ENCODE data around the gene CEP85. TPM values are rescaled to one million over a fixed set of nuclear protein-coding genes. Genes with fewer than 3 reads are reported as not detected.
A peak's percentile ranks its signal among the peaks of the same experiment; 100 is the strongest.
"Not testable (repeated sequence)": the region's sequence is repeated elsewhere in the genome, so short reads cannot be mapped to it uniquely, and the experiment has no call there.

CEP85 gene
- polyA plus RNA-seq, 1 donor: 23.0 TPM

DNA sequence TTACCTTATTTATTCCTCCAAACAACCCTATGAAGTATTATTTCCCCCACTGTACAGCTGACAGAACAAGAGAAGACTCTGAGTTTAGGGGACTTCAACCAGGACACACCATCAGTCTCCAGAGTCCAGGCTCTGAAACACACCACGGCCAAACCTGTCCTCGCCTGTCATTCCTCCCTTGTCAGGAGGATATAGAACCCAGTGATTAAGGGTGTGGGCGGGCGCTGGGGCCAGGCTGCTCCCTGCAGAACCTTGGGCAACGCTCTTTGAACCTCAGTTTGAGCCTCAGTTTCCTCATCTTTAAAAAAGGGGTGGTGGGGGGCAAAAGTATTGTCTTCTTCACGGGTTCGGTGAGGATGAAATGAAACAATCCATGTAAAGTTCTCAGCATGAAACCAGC, 9.4 kb upstream of the CEP85 start:
- DNase-seq: no peak

DNA sequence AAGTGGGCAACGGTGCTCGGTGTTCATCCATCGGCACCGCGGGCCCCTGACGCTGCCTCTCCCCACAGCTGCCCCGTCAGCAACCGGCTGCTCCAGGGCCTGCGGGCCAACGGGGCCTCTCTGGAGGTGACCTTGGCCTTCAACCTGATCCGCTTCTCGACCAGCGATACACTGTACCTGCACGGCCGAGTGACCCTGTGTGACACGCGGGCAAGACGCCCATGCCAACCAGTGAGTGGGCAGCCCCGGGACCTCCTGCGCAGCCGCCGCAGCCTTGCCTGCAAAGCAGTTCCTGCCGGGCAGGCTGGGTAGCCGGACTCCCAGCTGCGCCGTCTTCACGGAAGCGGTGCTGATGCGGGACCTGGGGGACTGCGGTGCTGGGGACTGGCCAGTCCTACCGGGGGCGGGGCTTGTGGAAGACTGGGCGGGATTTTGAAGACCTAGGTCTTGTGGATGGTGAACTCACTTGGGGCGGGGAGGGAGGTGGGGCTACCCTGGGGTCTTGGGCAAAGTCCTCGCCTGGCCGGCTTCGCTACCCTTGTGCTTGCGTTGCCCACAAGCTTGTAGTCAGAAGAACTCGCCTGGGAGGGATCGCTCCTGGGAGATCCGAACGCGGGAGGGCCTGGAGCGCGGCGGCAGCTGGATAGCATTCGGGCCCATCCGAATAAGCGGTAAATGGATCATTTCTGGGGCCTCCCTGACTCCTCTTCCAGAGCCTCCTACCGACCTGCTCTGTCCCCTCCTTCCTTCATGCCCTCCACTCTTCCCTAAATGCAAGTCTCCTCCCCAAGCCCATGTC, 8.8 kb upstream of the CEP85 start:
- DNase-seq: peak; percentile 26

DNA sequence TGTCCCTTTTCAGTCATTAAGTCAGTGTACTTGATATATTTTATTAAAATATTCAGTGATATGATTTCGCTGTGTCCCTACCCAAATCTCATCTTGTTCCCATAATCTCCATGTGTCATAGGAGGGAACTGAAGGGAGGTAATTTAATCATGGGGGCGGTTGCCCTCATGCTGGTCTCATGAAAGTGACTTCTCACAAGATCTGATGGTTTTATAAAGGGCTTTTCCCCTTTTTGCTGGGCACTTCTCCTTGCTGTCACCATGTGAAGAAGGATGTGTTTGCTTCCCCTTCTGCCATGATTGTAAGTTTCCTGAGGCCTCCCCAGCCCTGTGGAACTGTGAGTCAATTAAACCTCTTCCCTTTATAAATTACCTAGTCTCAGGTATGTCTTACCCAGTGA, 3.3 kb upstream of the CEP85 start:
- DNase-seq: not testable (repeated sequence)

DNA sequence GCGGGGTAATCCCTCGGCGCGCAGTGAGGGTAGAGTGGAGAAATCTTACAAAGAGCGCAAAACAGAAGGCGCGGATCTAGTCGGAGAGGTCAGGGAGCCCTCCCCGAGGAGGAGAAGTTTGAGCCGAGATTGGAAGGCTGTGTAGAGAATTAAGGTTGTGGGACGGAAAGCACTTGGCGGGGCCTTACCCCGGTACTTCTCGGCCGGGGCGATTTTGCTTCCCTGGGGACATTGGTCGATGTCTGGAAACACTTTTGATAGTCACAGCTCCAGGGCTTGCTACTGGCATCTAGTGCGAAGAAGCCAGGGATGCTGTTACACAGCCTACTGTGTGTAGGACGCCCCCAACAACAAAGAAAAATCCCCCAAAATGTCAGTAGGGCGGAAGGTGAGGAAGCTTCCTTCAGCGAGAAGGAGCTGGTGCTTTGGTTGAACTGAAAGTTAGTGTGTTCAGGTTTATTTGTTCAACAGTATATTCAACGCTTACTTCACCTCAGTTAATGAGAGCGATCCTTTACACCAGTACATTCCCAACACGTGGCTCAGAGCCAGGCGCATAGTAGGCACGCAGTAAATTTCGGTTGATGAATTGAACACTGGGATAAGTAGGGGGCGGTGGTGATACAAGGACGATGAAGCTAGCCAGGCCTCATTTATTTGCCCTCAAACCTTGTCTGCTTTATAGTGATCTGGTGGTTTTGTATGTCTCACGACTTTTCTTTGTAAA, 807 bp downstream of the CEP85 start:
- peak; percentile 32 for DNase-seq

DNA sequence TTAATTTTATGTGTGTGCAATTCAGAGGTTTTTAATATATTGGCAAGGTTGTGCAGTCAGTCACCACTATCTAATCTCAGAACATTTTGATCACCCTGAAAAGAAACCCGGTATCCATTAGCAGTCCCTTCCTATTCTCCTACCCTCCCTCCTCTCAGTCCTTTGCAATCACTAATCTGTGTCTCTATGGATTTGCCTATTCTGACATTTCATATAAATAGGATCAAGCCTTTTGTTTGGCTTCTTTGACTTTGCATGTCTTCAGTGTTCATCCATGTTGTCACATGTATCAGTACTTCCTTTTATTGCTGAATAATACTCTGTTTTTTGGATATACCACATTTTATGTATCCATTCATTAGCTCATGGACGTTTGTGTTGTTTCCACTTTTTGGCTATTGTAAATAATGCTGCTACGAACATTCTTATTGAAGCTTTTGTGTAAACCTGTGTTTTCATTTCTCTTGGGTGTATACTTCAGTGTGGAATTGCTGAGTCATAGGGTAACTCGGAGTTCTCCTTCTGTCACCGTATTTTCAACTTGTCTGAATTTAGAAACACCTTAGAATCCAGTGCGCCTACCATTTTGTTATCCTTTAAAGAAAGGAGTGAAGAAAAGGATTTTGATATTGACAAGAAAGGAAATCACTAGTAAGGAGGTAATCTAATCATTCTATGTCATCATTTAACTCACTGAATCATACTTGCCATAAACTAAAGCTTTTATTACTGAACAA, 3.4 kb downstream of the CEP85 start:
- no peak for DNase-seq

DNA sequence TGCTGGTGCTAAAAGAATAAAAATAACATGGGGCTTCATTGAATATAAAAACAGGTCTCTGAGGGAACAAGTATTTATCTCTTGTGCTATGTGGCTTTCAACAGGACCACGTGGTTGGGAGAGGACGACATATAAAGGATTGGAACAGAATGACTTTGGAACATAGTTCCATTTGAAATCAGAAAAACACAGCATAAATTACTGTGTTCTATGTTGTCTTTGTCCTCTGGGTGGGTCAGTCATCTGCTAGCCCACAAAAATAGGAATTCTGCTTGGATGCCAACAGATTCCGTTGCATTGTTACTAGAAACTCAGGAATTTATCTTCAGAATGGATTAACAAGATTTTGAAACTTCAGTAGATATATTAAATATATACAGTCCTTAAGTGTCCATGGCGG, 5.9 kb downstream of the CEP85 start:
- no peak for DNase-seq

DNA sequence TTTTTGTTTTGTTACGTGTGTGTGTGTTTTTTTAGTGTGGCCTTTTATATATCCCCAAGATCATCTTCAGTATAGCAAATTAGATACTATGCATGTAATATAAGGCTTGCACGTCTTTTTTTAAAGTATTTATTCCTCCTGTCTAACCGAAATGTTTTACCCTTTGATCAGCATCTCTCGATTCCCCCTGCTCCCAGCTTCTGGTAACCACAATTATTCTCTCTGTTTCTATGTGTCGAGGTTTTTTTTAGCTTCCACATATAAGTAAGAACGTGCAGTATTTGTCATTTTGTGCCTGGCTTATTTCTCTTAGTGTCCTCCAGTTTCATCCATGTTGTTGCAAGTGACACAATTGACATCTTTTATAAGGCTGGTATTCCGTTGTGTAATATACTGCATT, 18.7 kb downstream of the CEP85 start:
- no peak for DNase-seq

DNA sequence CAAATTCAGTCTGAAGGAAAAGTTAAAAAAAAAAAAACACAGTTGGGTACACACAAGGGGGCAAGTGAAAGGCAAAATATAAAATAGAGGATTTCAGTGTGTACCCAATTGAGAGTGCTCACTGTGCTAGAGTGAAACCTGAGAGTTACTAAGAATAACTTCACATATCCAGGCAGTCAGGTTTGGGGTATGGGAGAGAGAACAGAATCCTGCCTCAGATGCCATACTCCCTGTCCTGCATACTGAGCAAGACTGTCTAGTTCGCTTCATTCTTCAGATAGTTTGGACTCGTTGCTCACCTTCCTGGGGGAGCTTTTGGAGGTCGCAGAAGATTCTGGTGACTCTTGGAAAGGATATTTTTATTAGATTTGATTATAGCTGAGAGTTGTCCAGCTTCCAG, 20.4 kb downstream of the CEP85 start:
- DNase-seq: no peak

DNA sequence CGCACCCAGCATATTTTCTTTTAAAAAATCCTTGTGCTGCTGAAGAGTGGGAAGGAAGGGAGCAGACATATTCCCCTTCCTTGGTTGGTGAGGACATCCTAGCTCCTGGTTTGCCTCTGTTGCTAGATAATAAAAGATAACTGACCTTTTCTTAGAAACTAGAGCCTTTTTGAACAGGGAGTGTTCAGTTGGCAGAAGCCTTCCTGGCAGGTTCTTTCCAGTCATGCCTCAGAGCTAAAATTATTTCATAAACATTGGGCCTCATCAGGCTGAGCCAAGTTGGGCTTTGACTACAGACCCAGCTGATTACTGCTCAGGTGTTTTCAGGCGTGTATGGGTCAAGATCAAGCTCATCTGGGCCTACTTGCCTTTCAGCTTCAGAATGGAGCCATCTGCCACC, 23.2 kb downstream of the CEP85 start:
- no peak for DNase-seq

DNA sequence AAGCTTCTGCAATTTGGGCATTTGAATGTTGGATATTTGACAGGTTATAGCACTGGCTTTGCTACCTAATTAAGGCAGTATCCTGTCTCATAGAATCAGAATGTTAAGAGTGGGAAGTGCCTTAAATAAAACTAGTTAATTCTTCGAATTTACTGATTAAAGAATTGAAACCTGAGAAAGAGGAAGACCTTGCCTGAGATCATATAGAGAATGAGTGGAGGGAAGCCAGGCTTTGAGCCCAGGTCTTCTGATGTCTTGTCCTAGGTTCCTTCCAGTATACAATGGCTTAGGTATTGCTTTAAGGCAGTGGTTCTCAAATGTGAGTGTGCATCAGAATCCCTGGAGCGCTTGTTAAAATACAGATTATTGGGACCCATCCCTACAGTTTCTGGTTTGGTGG, 25.0 kb downstream of the CEP85 start:
- DNase-seq: no peak

DNA sequence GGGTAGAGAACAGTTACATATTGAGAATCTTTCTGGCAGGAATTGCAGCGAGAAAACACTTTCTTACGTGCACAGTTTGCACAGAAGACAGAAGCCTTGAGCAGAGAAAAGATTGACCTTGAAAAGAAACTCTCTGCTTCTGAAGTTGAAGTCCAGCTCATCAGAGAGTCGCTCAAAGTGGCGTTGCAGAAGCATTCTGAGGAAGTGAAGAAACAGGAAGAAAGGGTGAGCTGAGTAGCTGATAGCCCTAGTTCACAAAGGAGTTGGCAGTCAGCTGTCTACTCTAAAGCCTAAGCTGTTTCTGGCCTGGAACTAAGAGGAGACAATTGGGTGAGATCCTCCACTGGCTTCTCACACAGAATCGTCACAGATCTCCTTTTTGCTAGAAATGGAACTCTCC, 25.6 kb downstream of the CEP85 start:
- DNase-seq: no peak

DNA sequence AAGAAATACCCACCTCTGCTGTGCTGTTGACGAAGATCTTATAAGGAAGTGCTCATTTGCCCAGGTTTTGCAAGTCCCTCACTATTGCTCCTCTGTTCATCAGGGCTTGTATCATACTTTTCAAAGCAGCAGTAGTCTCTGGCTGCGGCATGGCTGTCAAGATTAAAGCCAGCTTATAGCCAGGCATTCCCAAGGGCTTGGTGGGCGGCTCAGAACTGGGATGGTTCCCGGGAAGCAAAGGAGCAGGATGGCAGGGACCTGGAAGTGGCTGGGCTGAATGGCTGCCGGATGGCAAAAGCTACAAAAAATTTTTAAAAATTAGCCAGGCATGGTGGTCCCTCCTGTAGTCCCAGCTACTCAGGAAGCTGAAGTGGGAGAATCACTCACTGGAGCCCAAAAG, 29.2 kb downstream of the CEP85 start:
- DNase-seq: no peak

DNA sequence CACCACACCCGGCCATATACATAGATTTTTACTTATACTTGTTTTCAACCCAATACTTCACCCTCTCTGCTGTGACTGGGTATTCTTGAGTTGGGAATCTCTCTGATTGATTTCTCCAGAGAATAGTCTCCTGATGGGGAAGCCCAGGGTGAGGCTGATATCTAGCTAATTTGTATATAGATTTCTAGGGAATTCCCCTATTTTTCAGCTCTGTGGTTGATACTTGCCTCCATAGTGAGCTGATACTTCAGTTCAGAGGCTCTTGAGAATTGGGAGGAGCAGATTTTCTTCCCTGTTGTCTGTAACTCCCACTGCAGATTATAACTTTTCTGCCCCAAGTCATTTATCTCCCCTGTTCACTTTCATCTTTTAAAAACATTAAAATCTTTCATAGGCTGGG, 31.4 kb downstream of the CEP85 start:
- no peak for DNase-seq

DNA sequence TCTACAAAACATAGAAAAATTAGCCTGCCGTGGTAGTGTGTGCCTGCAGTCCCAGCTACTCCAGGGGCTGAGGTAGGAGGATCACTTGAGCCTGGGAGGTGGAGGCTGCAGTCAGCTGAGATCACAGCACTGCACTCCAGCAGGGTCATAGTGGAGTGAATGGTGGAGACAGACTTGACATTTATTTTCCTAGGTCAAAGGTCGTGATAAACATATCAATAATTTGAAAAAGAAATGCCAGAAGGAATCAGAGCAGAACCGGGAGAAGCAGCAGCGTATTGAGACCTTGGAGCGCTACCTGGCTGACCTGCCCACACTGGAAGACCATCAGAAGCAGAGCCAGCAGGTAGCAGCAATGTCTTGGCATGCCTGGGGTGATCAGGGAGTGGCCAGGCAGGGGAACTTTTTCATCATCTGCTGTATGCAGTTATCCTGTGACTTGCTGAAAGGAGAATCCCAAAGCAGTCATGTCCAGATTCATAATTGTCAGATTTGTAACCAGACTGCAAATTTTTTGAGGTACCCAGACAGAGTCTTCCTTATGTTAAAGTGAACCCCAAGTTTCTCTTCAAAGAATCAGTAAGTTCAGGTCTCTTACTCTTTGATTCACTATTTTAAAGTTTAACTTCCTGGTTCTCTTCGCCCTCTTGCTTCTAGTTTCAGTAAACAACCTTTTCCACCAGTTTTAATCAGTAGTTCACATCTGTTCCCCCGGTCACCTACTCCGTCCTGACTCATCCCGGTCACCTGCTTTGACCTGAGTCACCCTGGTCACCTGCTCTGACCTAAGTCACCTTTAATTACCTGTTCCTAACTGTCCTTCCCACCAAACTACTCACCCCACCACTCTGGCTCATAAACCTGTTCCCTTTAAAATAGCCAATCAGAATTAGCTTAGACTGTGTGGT, 34.5 kb downstream of the CEP85 start:
- DNase-seq: no peak

DNA sequence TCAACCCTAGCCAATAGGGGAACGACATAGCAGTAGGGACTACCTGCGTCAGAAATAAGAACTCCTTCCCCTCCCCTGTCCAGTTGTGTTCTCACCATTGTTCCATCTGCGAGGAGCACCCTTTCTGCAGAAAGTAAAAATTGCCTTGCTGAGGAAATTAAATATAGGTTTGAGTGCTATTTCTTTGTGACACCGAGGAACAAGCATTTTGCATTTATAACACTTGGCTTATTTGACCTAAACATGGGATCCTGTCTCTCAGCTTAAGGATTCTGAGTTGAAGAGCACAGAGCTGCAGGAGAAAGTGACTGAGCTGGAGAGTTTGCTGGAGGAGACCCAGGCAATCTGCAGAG, 35.2 kb downstream of the CEP85 start:
- DNase-seq: no peak

DNA sequence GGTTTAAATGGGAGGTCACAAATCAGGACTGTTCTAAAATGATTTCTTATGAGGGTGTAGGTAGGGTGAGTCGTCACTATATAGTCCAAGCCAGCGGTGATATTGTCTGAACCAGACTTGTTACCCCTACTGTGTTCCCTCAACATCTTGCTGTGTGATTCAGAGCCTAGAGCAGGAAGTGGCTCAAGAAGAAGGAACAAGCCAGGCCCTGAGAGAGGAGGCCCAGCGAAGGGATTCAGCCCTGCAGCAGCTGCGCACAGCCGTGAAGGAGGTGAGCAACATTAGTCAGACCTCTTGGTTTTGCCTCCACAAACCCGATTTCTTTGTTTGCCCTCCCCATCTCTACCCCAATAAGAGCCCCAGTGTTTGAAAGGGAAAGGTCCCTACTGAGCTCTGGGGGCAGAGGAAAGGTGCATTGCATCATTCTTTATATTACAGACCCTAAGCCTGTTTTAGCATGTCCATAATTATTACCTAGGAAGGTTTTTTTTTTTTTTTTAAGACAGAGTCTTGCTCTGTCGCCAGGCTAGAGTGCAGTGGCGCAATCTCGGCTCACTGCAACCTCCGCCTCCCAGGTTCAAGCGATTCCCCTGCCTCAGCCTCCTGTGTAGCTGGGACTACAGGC, 40.9 kb downstream of the CEP85 start:
- DNase-seq: no peak

DNA sequence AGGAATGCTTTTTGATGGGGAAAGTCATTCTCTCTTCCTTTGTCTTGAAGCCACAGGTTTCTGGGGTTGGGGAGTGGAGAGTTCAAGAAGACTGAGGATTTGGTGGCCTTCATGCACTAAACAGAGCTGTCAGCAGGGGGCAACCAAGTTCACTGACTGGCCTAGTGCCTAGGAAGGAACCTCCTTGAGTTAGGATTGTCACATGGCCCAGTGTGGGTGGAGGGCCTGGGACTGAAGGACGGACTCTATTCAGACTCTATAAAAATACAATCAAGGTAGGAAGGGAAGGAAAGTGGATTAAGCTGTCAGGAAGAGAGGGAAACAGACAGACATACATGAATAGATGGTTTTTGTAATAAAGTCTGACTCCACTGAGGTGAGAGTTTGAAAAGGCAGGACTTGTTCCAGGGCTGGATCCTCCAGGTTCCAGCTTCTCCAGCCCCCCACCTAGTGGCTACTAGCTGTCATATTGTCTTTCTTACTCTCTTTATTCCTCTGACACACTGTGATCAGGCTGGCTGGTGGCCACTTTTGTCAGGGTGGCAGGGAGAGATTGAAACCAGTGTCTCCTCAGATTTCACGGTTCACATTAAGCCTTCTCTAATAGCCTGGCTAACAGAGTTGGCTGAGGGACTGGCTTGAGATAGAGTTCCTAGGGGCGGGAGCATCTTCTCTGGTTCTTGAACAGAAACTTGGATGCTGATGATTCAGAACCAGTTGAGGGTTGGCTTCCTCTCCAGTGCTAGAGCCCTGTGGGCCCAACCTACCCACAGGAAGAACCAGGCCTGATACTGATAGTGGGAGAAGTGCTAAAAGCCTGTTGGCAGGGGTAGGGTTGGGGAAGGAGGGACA, 41.8 kb downstream of the CEP85 start:
- peak; percentile 87 for DNase-seq

DNA sequence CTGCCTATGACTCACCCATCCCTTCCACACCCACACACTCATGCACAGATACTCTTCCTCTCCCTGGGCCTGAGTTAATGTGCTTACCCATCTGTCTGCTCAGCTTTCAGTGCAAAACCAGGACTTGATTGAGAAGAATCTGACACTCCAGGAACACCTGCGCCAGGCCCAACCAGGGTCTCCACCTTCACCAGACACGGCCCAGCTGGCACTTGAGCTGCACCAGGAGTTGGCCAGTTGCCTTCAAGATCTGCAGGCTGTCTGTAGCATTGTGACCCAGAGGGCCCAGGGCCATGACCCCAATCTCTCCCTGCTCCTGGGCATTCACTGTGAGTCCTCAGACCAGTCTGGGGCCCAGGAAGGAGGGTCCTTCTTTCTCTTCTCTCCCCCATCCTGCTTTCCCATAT, 42.4 kb downstream of the CEP85 start:
- no peak for DNase-seq

DNA sequence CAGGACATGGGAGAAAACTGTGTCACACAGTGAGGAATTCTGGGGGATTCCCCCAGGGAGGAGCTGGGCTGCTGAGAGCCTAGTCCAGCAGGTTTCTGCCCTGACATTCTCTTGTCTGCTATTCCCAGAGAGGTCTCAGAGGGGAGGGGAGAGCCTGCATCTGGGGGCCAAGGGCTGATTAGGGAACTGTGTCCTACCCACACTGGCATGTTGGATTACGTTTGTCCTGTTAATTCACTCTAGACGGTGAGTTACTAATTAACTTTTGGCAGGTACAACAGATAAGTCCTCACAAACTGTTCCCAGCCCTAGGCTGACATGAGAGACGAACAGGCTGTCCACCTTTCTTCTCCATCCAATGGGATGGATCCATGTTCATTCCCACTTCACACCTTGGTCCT, 43.3 kb downstream of the CEP85 start:
- no peak for DNase-seq

DNA sequence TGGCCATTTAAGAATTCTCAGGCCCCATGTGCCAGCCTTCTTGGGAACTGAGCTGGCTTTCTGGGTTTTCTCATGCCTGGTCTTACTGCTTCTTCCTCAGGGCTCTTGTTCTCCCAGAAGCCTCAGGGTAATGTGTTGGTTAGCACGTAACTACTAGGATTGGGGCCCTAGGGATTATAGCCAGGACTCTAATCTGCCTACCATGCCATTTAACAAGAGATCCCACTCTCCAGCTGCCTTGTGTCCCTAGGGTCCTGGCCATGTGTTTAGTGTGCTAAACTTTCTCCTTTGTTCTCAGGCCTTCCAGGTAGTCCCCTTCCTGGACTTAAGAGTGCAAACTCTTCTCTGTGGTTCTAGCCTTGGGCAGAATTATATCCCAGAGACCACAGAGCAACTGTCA, 43.7 kb downstream of the CEP85 start:
- DNase-seq: no peak

DNA sequence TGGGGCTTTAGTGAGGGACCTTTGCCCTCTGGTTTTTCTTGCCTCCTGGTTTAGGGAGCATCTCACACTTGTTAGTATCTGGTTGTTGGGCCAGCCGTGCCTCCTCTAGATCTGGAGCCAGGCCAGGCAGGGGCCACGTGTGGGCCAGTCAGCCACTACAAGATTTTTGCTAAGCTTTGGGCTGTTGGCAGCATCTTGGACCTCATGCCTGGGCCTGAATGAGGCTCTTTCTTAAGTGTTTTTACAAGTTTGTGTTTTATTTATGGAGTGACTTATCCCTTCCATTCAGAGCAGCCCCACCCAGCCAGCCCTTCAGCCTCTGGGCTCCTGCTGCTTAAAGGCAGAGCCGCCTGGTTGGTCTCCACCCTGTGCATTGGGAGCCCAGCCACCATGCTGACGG, 44.3 kb downstream of the CEP85 start:
- DNase-seq: no peak

Data from hindlimb muscle (tissue), 1 donor.